ENCODE measurements around the gene KRTAP2-2.

DNA sequence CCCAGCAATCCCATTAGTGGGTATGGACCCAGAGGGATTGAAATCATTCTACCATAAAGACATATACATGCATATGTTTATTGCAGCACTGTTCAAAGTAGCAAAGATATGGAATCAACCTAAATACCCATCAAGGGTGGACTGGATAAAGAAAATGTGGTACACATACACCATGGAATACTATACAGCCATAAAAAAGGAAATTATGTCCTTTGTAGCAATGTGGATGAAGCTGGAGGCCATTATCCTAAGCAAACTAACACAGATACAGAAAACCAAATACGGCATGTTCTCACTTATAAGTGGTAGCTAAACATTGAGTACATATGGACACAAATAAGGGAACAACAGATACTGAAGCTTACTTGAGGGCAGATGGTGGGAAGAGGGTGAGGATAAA lies 2.5 kb upstream of the KRTAP2-2 start:
- TF ChIP-seq POLR2A (IDR thresholded peaks at IDR 0.05; ENCODE audit: control extremely low read depth in 1 of 2, low read depth in 2 of 2, low read length in 2 of 2) = no peak
- no peak for TF ChIP-seq EZH2 (IDR thresholded peaks at IDR 0.05; ENCODE audit: low read depth, low read length, severe bottlenecking)
- TF ChIP-seq, protein P1, sequence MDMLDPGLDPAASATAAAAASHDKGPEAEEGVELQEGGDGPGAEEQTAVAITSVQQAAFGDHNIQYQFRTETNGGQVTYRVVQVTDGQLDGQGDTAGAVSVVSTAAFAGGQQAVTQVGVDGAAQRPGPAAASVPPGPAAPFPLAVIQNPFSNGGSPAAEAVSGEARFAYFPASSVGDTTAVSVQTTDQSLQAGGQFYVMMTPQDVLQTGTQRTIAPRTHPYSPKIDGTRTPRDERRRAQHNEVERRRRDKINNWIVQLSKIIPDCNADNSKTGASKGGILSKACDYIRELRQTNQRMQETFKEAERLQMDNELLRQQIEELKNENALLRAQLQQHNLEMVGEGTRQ (IDR thresholded peaks at IDR 0.05; ENCODE audit: low read length) = no peak
- TF ChIP-seq, protein P2, sequence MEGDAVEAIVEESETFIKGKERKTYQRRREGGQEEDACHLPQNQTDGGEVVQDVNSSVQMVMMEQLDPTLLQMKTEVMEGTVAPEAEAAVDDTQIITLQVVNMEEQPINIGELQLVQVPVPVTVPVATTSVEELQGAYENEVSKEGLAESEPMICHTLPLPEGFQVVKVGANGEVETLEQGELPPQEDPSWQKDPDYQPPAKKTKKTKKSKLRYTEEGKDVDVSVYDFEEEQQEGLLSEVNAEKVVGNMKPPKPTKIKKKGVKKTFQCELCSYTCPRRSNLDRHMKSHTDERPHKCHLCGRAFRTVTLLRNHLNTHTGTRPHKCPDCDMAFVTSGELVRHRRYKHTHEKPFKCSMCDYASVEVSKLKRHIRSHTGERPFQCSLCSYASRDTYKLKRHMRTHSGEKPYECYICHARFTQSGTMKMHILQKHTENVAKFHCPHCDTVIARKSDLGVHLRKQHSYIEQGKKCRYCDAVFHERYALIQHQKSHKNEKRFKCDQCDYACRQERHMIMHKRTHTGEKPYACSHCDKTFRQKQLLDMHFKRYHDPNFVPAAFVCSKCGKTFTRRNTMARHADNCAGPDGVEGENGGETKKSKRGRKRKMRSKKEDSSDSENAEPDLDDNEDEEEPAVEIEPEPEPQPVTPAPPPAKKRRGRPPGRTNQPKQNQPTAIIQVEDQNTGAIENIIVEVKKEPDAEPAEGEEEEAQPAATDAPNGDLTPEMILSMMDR (IDR thresholded peaks at IDR 0.05; ENCODE audit: control extremely low read depth in 1 of 3, insufficient read depth in 1 of 3, low read depth in 1 of 3, low read length in 3 of 3) = no peak
- TF ChIP-seq, protein P3, sequence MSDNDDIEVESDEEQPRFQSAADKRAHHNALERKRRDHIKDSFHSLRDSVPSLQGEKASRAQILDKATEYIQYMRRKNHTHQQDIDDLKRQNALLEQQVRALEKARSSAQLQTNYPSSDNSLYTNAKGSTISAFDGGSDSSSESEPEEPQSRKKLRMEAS (IDR thresholded peaks at IDR 0.05) = no peak
- no peak for TF ChIP-seq RXRA (IDR thresholded peaks at IDR 0.05; ENCODE audit: insufficient read depth, low read depth, low read length)
- TF ChIP-seq JUND (IDR thresholded peaks at IDR 0.05; ENCODE audit: low read length) = no peak

All from H1 (cell line).